Neural progenitor cell (in vitro differentiated cells): ENCODE results near the gene TTLL12. TPM values are rescaled to one million over a fixed set of nuclear protein-coding genes. Genes with fewer than 3 reads are reported as not detected.

Experiments
- DNase-seq: peaks from one replicate; pipeline ENCODE4 v3.0.0-alpha.2; 2016; ENCODE audit warnings: low spot score
- H2AFZ ChIP-seq: fragments of 200-600 bp; sonication (generic); replicated peaks from 2 replicates; pipeline ENCODE4 v1.6.1; 2016; ENCODE audit warnings: antibody characterized with exemption
- H3F3A ChIP-seq: fragments of 200-600 bp; sonication (generic); 2 replicates; pipeline ENCODE4 v1.6.1; 2016; ENCODE audit warnings: antibody characterized with exemption, low read depth
- H3K27ac ChIP-seq: fragments of 200-600 bp; sonication (generic); 2 replicates; pipeline ENCODE4 v1.5.1; 2016; ENCODE audit warnings: mild to moderate bottlenecking
- H3K27me3 ChIP-seq: fragments of 200-600 bp; sonication (generic); 2 replicates; pipeline ENCODE4 v1.6.1; 2016; ENCODE audit warnings: mild to moderate bottlenecking, moderate library complexity
- H3K36me3 ChIP-seq: fragments of 200-600 bp; sonication (generic); 2 replicates; pipeline ENCODE4 v1.5.1; 2016
- H3K4me1 ChIP-seq: fragments of 200-600 bp; sonication (generic); 2 replicates; pipeline ENCODE4 v1.6.1; 2016; ENCODE audit warnings: mixed run types
- H3K4me2 ChIP-seq: fragments of 200-600 bp; sonication (generic); 2 replicates; pipeline ENCODE4 v1.6.1; 2016
- H3K4me3 ChIP-seq: fragments of 200-600 bp; sonication (generic); 2 replicates; pipeline ENCODE4 v1.5.1; 2016
- H3K79me2 ChIP-seq: fragments of 200-600 bp; sonication (generic); 2 replicates; pipeline ENCODE4 v1.6.1; 2016; ENCODE audit warnings: low read depth
- H3K9ac ChIP-seq: fragments of 200-600 bp; sonication (generic); 2 replicates; pipeline ENCODE4 v1.6.1; 2016
- H3K9me3 ChIP-seq: fragments of 200-600 bp; sonication (generic); 2 replicates; pipeline ENCODE4 v1.5.1; 2016; ENCODE audit warnings: low read depth
- H4K20me1 ChIP-seq: fragments of 200-600 bp; sonication (generic); 2 replicates; pipeline ENCODE4 v1.6.1; 2016; ENCODE audit warnings: low read depth
- H3K27ac Mint-ChIP-seq: 3 replicates; pipeline ENCODE4 v1.8.0; 2021; ENCODE audit warnings: mixed read lengths
- H3K27me3 Mint-ChIP-seq: 2 replicates; pipeline ENCODE4 v1.8.0; 2022; ENCODE audit warnings: low read depth, mild to moderate bottlenecking, inconsistent platforms, moderate library complexity, mixed read lengths; ENCODE audit not compliant: insufficient read depth
- H3K36me3 Mint-ChIP-seq: 3 replicates; pipeline ENCODE4 v1.8.0; 2021; ENCODE audit warnings: mixed read lengths
- H3K4me1 Mint-ChIP-seq: 3 replicates; pipeline ENCODE4 v1.8.0; 2021; ENCODE audit warnings: mixed read lengths
- H3K4me3 Mint-ChIP-seq: 3 replicates; pipeline ENCODE4 v1.8.0; 2021; ENCODE audit warnings: mild to moderate bottlenecking, moderate library complexity, mixed read lengths
- H3K9me3 Mint-ChIP-seq: 3 replicates; pipeline ENCODE4 v1.8.0; 2020; ENCODE audit warnings: mixed read lengths
- EZH2 ChIP-seq: fragments of 200-600 bp; sonication (generic); IDR thresholded peaks from 2 replicates; pipeline ENCODE4 v1.6.1; 2017; ENCODE audit warnings: antibody characterized with exemption, mild to moderate bottlenecking, moderate library complexity
- EZH2phosphoT487 ChIP-seq: fragments of 200-600 bp; sonication (generic); IDR thresholded peaks from 2 replicates; pipeline ENCODE4 v1.6.1; 2017; ENCODE audit warnings: antibody characterized with exemption
- total RNA-seq: library from RNA; depleted of rRNA; stranded (reverse); fragments of >200 nt; gene quantifications from 2 replicates; pipeline ENCODE4 v1.2.3, GENCODE V29; 2015; ENCODE audit warnings: low replicate concordance
- TF ChIP-seq, protein P1 (sequence below): fragments of 200-600 bp; sonication (generic); IDR thresholded peaks from 2 replicates; pipeline ENCODE4 v1.5.1; 2017; ENCODE audit warnings: antibody characterized with exemption, mild to moderate bottlenecking

TTLL12 gene
- total RNA-seq, 1 donor from 2014 or later = 27.8 TPM

DNA sequence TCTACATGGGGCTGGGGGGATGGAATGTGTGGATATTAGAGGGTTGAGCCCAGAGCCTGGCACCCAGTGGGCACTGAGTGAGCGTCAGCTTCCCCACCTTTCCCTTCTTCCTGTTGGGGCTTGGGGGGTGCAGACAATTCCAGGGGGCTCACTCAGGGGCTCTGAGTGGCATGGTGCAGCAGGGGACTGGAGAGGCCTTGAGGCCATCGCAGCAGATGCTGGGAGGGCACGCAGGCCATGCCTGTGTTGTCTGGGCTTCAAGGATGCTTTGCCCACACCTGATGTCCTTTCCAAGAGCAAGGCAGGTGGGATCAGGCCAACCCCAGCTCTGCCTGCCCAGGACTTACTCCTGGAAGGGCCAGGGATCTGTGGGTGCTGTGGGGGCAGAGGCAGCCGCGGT lies 11.2 kb upstream of the TTLL12 start:
- Mint-ChIP-seq H3K9me3 (peaks cover 3% of the 10 kb centered on the region), H3K4me1 (peaks cover 12% of the 10 kb centered on the region), H3K4me3 (no peak overlapping the region), H3K36me3 (peaks cover 2% of the 10 kb centered on the region), H3K27ac (no peak overlapping the region), H3K27me3 (peaks cover 15% of the 10 kb centered on the region)
- Histone ChIP-seq H3K79me2 (no peaks in the 10 kb centered on the region), H4K20me1 (no peaks in the 10 kb centered on the region), H3F3A (no peaks in the 10 kb centered on the region), H3K27ac (no peak overlapping the region), H3K27me3 (no peaks in the 10 kb centered on the region), H3K9me3 (no peaks in the 10 kb centered on the region), H3K9ac (no peak overlapping the region), H2AFZ (no peak overlapping the region), H3K36me3 (no peaks in the 10 kb centered on the region), H3K4me1 (no peaks in the 10 kb centered on the region), H3K4me3 (no peak overlapping the region), H3K4me2 (no peak overlapping the region)
- DNase-seq = no peak
- TF ChIP-seq, protein P1, sequence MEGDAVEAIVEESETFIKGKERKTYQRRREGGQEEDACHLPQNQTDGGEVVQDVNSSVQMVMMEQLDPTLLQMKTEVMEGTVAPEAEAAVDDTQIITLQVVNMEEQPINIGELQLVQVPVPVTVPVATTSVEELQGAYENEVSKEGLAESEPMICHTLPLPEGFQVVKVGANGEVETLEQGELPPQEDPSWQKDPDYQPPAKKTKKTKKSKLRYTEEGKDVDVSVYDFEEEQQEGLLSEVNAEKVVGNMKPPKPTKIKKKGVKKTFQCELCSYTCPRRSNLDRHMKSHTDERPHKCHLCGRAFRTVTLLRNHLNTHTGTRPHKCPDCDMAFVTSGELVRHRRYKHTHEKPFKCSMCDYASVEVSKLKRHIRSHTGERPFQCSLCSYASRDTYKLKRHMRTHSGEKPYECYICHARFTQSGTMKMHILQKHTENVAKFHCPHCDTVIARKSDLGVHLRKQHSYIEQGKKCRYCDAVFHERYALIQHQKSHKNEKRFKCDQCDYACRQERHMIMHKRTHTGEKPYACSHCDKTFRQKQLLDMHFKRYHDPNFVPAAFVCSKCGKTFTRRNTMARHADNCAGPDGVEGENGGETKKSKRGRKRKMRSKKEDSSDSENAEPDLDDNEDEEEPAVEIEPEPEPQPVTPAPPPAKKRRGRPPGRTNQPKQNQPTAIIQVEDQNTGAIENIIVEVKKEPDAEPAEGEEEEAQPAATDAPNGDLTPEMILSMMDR = no peak
- no peak for TF ChIP-seq EZH2

DNA sequence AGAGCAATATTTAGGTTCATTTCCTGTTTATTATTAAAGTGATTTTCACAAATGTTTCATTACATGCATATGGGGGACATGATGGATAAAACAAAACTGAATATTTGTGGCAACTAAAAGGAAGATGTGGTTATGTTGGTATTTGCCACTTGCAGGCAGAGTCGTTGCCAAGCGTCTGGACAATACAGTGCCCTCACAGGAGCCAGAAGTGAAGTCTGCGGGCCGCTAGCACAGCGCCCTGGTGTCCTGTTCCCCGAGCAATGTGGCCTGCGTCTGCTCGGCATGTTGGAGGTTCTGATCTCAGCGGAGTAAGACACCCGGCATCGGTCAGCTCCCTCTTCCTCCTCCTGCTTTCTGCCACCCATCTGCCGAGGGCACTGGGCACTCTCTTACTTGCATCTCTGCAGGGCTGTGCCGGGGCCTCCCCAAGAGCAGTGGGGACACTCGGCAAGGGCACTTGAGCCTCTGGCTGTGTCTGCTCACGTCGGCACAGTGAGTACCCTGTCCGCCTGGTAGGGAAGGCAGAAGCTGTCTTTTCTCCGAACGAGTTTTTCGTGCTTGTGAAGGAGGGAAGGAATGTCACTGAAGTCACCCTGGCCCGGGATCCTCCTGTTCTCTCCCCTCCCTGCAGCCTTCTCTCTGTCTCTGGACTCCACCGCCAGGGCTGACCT lies 10.5 kb upstream of the TTLL12 start:
- no peak overlapping the region for H3K9ac ChIP-seq
- H3K4me1 ChIP-seq = no peaks in the 10 kb centered on the region
- DNase-seq = no peak
- H3F3A ChIP-seq = no peaks in the 10 kb centered on the region
- no peak overlapping the region for H3K4me2 ChIP-seq
- H3K4me1 Mint-ChIP-seq = peaks cover 10% of the 10 kb centered on the region
- H3K4me3 ChIP-seq = no peak overlapping the region
- TF ChIP-seq EZH2phosphoT487 (no peak), EZH2 (no peak)
- TF ChIP-seq, protein P1 = no peak
- no peaks in the 10 kb centered on the region for H3K9me3 ChIP-seq
- no peaks in the 10 kb centered on the region for H3K79me2 ChIP-seq
- H2AFZ ChIP-seq = no peak overlapping the region
- peaks cover 15% of the 10 kb centered on the region for H3K27me3 Mint-ChIP-seq
- no peaks in the 10 kb centered on the region for H3K27me3 ChIP-seq
- no peaks in the 10 kb centered on the region for H3K36me3 ChIP-seq
- H3K27ac Mint-ChIP-seq = no peak overlapping the region
- H3K9me3 Mint-ChIP-seq = peaks cover 3% of the 10 kb centered on the region
- H3K27ac ChIP-seq = no peak overlapping the region
- peaks cover under 1% of the 10 kb centered on the region for H3K36me3 Mint-ChIP-seq
- no peaks in the 10 kb centered on the region for H4K20me1 ChIP-seq
- no peak overlapping the region for H3K4me3 Mint-ChIP-seq

- no peak for TF ChIP-seq EZH2
- TF ChIP-seq, protein P1 = no peak
- no peak for TF ChIP-seq EZH2phosphoT487
- Mint-ChIP-seq H3K4me3 (no peak overlapping the region), H3K36me3 (no peaks in the 10 kb centered on the region), H3K4me1 (peaks cover 11% of the 10 kb centered on the region), H3K9me3 (peaks cover 3% of the 10 kb centered on the region), H3K27ac (no peak overlapping the region), H3K27me3 (peaks cover 8% of the 10 kb centered on the region)
- no peak overlapping the region for H3K4me2 ChIP-seq
- H3K27me3 ChIP-seq = no peaks in the 10 kb centered on the region
- H3K9ac ChIP-seq = no peak overlapping the region
- DNase-seq = no peak
- no peaks in the 10 kb centered on the region for H3K9me3 ChIP-seq
- H2AFZ ChIP-seq = no peak overlapping the region
- H3K4me1 ChIP-seq = peaks cover 8% of the 10 kb centered on the region
- peaks cover 26% of the 10 kb centered on the region for H3F3A ChIP-seq
- no peaks in the 10 kb centered on the region for H3K36me3 ChIP-seq
- H3K27ac ChIP-seq = no peak overlapping the region
- H4K20me1 ChIP-seq = no peaks in the 10 kb centered on the region
- no peak overlapping the region for H3K4me3 ChIP-seq
- no peaks in the 10 kb centered on the region for H3K79me2 ChIP-seq
Measured at GRCh38 chr22:43191831-43192230, 4.9 kb upstream of the TTLL12 start.
